COR-L47 (cell line): ENCODE results near the gene PCIF1.
"Not testable (repeated sequence)": the region's sequence is repeated elsewhere in the genome, so short reads cannot be mapped to it uniquely, and the experiment has no call there.

ENCODE experiments used
- DNase-seq: peaks from one replicate; lab custom pipeline; 2025; lab: John Stamatoyannopoulos, UW

PCIF1 gene

DNA sequence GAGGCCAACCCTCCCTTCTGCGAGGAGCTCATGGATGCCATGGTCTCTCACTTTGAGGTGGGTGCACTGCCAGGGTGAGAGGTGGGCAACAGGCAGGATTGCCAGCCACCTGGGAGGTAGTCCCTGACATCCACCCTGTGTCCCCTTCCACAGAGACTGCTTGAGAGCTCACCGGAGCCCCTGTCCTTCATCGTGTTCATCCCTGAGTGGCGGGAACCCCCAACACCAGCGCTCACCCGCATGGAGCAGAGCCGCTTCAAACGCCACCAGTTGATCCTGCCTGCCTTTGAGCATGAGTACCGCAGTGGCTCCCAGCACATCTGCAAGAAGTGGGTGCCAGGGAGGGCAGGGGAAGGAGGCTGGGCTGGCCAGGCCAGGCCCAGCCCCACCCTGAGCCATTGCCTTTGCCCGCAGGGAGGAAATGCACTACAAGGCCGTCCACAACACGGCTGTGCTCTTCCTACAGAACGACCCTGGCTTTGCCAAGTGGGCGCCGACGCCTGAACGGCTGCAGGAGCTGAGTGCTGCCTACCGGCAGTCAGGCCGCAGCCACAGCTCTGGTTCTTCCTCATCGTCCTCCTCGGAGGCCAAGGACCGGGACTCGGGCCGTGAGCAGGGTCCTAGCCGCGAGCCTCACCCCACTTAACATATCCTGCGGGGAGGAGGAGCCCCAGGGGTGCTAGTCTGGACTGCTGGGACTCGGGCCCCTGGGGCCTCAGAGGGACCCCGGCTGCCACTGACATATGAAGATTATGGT lies 12.8 kb downstream of the PCIF1 start:
- DNase-seq = no peak

GRCh38 chr20:45948261-45948733 lies 13.8 kb downstream of the PCIF1 start:
- no peak for DNase-seq

DNA sequence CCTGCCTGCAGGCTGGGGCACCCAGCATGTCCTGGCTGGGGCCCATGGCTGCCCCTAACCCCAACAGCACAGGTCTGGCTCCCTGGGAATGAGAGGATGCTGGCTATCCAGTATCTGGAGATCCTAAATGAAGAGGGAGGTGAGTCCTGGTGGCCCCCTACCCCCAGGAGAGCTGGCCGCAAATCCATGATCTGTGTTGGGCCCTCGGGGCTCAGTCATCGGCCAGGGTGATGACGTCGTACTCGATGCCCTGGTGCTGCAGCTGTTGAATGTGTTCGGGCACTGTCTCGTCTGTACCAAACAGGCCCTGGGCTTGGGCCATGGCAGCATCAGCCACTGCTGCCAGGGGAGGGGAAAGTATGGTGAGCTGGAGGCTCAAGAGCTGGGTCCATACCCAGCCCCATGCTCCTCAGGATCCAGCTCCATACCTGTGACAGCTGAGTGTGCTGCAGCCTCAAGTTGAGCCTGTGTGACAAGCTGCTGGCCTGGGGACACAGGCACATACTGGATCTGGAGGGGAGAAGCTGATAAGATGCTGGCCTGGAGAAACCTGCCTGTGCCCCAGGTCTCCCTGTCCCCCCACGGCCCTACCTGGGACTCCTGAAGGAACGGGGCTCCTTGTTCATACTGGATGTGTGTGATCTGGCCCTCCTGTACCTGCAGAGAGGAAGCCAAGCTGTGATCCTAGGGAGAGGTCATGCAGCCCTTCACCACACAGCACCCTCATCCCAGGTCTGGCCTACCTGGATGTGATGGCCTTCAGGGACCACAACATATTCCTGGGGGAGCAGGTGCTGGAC lies 14.5 kb downstream of the PCIF1 start:
- DNase-seq = no peak

- DNase-seq = no peak
Observed at GRCh38 chr20:45949542-45950329, 15.3 kb downstream of the PCIF1 start.

- DNase-seq = no peak
Observed at GRCh38 chr20:45950330-45950646, 15.8 kb downstream of the PCIF1 start.

GRCh38 chr20:45951925-45952834 lies 17.7 kb downstream of the PCIF1 start:
- no peak for DNase-seq

DNA sequence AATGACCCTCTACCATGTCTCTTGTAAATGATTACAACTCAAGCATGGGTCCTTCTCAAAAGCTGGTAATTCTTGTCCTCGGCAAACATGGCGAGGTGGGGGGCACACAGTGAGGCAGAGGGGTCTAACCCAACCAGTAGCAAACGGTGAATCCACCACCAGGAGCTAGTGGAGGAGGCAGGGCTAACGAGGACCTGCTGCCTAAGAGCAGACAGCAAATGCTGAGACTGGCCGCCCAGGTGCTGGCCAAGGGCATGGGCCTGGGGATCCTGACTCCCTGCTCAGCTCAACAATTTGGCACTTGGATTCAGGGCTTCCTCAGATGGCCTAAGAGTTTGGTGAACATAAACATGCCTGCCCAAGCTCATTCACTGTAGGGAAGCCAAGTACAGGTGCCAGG lies 18.4 kb downstream of the PCIF1 start:
- no peak for DNase-seq

DNA sequence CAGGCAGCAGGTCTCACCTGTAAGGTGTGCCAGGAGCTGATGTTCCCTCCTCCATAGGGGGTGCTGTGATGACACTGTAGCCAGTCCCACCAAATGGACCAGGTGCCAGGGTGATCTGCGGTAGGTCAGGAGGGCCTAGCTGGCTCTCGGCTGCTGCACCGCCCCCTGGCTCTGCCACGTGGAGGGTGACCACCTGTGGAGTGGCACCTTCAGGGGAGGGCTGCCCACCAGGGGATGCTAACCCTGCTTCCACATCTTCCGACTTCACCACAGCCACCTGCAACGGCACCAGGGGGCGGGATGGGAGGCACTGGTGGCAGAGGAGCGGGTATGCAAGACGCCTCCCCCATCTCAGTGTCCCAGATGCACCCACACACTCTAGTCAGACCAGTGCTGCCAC lies 19.2 kb downstream of the PCIF1 start:
- DNase-seq = no peak

- DNase-seq = not testable (repeated sequence)
Observed at GRCh38 chr20:45956326-45956725, 21.8 kb downstream of the PCIF1 start.

DNA sequence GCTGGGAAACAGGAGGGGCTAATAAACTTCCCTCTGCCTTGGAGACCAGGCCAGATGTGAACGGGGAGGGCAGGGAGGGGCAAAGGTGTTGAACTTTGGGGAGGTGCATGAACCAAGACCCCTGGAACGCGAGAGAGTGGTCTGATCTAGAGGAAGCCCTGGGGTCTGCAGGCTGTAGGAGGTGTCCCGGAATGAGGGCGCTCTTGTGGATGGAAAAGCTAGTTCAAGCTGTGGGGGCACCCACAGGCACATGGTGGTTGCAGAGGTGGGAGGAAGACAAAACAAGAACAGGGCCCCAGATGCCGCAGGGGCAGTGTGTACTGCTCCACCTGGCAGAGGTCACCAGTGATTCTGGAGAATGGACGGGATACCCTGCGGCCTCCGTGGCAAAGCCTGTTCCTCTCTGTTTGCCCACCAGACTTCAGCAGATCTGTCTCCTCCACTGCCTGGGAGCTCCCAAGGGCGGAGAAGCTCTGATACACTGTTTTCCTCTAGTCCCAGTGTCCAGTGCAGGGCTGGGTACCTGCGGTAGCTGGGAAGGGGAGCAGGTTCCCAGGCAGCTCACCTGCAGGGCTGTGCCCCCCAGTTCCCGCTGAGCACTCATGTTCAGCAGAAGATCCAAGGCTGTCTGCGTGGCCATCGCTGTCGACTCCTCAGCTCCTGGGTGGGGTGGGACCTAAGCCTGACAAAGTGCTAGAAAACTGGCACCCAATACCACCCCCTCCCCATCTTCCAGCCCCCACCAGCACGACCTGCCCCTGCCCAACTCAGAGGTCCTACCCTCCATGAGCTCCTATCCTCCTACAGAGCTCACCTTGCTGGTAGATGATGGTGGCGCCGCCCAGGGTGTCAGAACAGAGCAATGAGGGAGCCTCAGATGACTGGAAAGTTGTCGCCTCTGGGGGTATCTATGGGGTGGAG lies 22.8 kb downstream of the PCIF1 start:
- DNase-seq = no peak

DNA sequence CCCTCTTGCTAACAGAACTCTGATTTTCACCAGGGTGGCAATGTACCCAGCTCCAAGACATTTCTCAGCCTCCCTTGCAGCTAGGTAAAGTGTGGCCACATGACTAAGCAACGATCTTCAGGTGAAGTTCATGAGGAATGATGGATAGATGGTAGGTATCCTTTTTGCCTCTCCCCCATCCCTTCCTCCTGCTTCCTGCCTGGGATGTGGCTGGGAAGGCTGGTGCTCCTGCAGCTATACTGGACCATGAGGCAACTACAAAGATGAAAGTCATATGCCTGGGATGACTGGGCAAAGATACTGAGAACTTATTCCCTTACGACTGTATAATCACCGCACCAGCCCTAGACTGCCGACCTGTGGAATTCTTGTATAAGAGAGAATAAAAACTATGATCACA lies 24.1 kb downstream of the PCIF1 start:
- no peak for DNase-seq

GRCh38 chr20:45959126-45959525 lies 24.6 kb downstream of the PCIF1 start:
- no peak for DNase-seq

- DNase-seq = no peak
Observed at GRCh38 chr20:45959956-45960630, 25.6 kb downstream of the PCIF1 start.

DNA sequence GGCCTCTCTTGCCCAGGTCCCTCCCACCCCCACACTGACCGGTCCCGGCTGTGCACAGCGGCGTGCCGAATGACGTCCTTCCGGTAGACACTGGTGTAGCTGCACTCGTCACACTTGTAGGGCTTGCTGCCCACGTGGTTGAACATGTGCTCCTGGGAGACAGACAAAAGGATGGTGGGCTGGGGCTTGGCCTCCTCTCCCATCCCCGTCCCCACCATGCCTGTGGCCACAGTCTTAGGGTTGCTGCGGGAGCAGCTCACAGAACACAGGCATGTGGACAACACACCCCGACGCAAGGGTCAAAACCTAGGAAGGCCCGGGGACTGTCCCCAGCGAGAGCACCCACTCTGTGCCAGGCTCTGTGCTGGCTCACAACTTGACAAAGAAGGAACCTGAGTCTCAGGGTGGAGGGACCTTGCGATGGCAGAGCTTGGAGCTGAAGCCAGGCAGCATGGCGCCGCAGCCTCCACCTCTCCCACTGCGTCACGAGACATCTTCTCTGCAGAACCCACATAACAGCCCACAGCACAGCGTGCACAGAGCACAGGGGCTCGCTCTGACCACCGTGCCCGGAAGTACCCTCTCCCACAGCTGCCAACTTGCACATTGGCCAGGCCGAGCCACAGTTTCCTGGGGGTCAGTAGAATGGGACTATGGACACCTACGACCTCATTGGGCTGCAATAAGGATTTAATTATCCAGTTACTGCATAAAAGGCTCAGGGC lies 27.7 kb downstream of the PCIF1 start:
- DNase-seq = no peak

GRCh38 chr20:45963059-45964005 lies 28.8 kb downstream of the PCIF1 start:
- DNase-seq = peak; percentile 62

GRCh38 chr20:45964006-45964400 lies 29.5 kb downstream of the PCIF1 start:
- no peak for DNase-seq

DNA sequence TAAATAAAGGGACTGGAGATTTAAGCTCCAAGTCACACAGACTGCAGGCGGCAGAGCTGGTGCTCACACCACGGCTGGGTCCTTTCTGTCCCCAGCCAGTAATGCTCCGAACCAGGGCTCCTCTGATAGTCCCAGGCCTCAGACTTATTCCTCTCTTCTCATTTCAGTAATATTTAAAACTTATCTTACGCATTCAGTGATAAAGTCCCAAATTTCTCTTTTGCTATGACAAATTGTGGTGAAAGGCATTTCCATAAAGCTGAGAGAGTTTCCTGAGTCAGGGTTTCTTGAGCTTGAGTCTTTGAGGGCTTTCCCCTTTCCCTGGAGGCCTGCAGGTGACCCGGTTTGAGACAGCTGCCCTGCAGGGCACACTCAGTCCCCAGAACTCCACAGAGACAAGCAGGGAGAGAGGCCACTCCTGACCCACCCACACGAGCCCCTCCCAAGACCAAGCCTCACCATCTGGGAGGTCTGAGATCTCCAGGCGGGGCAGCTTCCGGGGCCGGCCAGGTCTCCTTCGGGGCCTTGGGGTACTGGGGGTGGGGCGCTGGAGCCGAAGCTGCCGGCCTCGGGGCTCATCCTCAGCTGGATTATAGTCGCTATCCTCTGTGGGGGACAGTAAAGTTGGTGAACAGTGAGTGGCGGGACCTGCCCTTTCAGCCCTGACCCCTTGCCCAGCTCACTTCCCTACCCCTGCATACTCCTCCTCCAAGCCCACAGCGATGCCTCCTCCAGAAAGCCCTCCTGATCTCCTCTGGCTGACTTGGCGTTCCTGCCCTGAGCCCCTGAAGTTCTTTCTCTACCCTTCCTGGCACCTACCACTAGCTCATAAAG lies 30.9 kb downstream of the PCIF1 start:
- DNase-seq = no peak
